ENCODE data around the gene CD2AP. TPM values are rescaled to one million over a fixed set of nuclear protein-coding genes. Genes with fewer than 3 reads are reported as not detected.

Gene CD2AP
- total RNA-seq, 1 donor from 2014 or later: 23.6 TPM

- DNase-seq (ENCODE audit: extremely low spot score in 2 of 2): no peak
- intact Hi-C loops (cut with DNase I): no loop called here
- H3K4me3 ChIP-seq: no peak overlapping the region
- H3K27me3 ChIP-seq: no peaks in the 10 kb centered on the region
- no peaks in the 10 kb centered on the region for H3K4me1 ChIP-seq
- TF ChIP-seq, protein P1, sequence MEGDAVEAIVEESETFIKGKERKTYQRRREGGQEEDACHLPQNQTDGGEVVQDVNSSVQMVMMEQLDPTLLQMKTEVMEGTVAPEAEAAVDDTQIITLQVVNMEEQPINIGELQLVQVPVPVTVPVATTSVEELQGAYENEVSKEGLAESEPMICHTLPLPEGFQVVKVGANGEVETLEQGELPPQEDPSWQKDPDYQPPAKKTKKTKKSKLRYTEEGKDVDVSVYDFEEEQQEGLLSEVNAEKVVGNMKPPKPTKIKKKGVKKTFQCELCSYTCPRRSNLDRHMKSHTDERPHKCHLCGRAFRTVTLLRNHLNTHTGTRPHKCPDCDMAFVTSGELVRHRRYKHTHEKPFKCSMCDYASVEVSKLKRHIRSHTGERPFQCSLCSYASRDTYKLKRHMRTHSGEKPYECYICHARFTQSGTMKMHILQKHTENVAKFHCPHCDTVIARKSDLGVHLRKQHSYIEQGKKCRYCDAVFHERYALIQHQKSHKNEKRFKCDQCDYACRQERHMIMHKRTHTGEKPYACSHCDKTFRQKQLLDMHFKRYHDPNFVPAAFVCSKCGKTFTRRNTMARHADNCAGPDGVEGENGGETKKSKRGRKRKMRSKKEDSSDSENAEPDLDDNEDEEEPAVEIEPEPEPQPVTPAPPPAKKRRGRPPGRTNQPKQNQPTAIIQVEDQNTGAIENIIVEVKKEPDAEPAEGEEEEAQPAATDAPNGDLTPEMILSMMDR (IDR thresholded peaks at IDR 0.05): no peak
- no peak for TF ChIP-seq POLR2AphosphoS5 (IDR thresholded peaks at IDR 0.05; ENCODE audit: insufficient read depth in 1 of 2, low read depth in 1 of 2)
- H3K36me3 ChIP-seq: peaks cover 0 to 19% of the 10 kb centered on the region in 2 donors
- no peaks in the 10 kb centered on the region for H3K9me3 ChIP-seq
- H3K27ac ChIP-seq: no peak overlapping the region
These were observed 52.1 kb downstream of the CD2AP start for GRCh38 chr6:47529734-47530133.

DNA sequence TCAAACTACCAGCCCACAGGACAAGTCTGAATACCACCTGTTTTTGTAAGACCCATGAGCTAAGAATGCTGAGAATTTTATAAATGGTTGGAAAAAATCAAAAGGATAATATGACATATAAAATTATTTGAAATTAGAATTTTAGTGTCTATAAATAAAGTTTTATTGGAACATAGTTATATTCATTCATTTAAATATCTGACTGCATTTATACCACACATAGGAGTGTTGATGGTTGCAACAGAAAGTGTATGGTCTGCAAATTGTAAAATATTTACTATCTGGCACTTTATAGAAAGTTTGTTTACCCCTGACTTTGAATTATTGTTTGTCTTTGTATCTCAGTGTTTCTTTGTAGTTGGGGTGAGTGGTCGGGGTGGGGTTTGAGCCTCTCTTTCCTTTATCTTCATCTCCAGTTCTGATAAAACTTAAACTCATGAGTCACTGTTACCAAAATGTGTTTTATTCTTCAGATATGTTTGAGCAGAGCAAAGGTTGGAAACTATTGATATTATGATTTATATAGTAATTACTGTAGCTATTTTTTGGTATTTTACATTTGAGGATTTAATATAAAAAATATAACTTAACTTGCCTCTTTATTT is 55.5 kb downstream of the CD2AP start:
- TF ChIP-seq, protein P1 (IDR thresholded peaks at IDR 0.05): no peak
- no peak for TF ChIP-seq POLR2AphosphoS5 (IDR thresholded peaks at IDR 0.05; ENCODE audit: insufficient read depth in 1 of 2, low read depth in 1 of 2)
- TF ChIP-seq POLR2A (IDR thresholded peaks at IDR 0.05): no peak
- Histone ChIP-seq H3K27ac (no peak overlapping the region), H3K27me3 (no peaks in the 10 kb centered on the region), H3K36me3 (peaks cover 0 to 11% of the 10 kb centered on the region in 2 donors), H3K4me3 (no peak overlapping the region), H3K4me1 (peaks cover 9% of the 10 kb centered on the region), H3K9me3 (no peaks in the 10 kb centered on the region)
- intact Hi-C loops (cut with DNase I): no loop called here
- DNase-seq (ENCODE audit: extremely low spot score in 2 of 2): no peak

GRCh38 chr6:47534063-47534462 is 56.5 kb downstream of the CD2AP start:
- DNase-seq (ENCODE audit: extremely low spot score in 2 of 2): no peak
- intact Hi-C loops (cut with DNase I): no loop called here
- Histone ChIP-seq H3K9me3 (no peaks in the 10 kb centered on the region), H3K27ac (no peak overlapping the region), H3K4me1 (peaks cover 9% of the 10 kb centered on the region), H3K4me3 (no peak overlapping the region), H3K36me3 (peaks cover 0 to 11% of the 10 kb centered on the region in 2 donors), H3K27me3 (no peaks in the 10 kb centered on the region)
- no peak for TF ChIP-seq POLR2AphosphoS5 (IDR thresholded peaks at IDR 0.05; ENCODE audit: insufficient read depth in 1 of 2, low read depth in 1 of 2)
- TF ChIP-seq POLR2A (IDR thresholded peaks at IDR 0.05): no peak
- TF ChIP-seq, protein P1 (IDR thresholded peaks at IDR 0.05): no peak

DNA sequence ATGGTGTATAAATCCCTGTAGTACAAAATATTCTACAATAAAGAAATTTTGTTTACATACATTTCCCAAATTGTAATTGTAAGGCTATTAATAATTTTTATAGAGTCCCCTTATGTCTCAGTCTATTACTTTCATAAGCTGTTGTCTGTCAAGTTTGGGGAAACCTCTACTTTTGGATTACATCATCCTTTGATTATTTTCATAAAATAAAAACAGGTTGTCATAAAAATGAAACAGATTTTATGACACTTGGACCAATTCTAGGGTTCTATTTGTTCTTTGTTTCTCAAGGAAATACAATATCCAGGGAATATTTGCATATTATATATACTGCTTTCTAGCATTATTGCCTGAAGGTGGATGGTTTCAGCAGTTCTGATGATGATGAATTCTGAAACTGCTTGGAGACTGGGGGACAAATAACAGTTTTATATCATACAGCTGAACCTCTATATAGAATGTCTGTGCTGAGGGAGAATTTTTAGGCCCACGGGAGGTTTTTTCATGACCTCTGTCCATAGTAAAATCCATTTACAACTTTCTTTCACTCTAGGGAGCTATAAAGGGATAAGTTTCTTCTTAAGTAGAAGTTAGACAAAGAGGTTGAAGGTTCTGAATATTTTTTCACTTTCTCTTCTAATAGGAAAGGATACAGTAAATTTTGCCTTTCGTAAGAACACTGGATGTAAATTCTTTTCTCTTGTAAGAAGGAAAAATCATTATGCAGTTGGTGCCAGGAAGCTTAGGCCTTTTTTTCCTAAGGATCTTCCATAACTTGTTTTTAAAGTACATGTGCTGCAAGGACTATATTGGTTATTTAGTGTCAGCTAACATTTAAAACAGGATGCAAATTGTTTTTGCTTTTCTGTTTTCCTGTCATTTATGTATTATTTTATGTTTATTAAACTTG is 58.0 kb downstream of the CD2AP start:
- no peak for DNase-seq (ENCODE audit: extremely low spot score in 2 of 2)
- Histone ChIP-seq H3K27me3 (no peaks in the 10 kb centered on the region), H3K4me3 (no peak overlapping the region), H3K27ac (no peak overlapping the region), H3K36me3 (peaks cover 0 to 11% of the 10 kb centered on the region in 2 donors), H3K9me3 (no peaks in the 10 kb centered on the region), H3K4me1 (peaks cover 9% of the 10 kb centered on the region)
- TF ChIP-seq, protein P1 (IDR thresholded peaks at IDR 0.05): no peak
- TF ChIP-seq POLR2A (IDR thresholded peaks at IDR 0.05): no peak
- no peak for TF ChIP-seq POLR2AphosphoS5 (IDR thresholded peaks at IDR 0.05; ENCODE audit: insufficient read depth in 1 of 2, low read depth in 1 of 2)
- intact Hi-C loops (cut with DNase I): no loop called here

Measured in vagina (tissue), 2 donors.